ENCODE data around the gene CAMKMT.
A peak's percentile ranks its signal among the peaks of the same experiment; 100 is the strongest.

CAMKMT gene

GRCh38 chr2:44706681-44707553, 345.2 kb downstream of the CAMKMT start:
- TF ChIP-seq ZBTB7A (IDR thresholded peaks at IDR 0.05; ENCODE audit: low read depth) = no peak
- TF ChIP-seq USF1 (IDR thresholded peaks at IDR 0.05) = no peak
- TF ChIP-seq YY1 (IDR thresholded peaks at IDR 0.05; ENCODE audit: low read depth) = no peak
- TF ChIP-seq CEBPB (IDR thresholded peaks at IDR 0.05) = no peak
- no peak for TF ChIP-seq EP300 (IDR thresholded peaks at IDR 0.05; ENCODE audit: borderline replicate concordance)
- TF ChIP-seq EGR1 (IDR thresholded peaks at IDR 0.05) = no peak
- no peak for TF ChIP-seq TCF12 (IDR thresholded peaks at IDR 0.05; ENCODE audit: low read depth)
- TF ChIP-seq TAF1 (IDR thresholded peaks at IDR 0.05; ENCODE audit: low read depth) = no peak
- TF ChIP-seq FOXM1 (IDR thresholded peaks at IDR 0.05; ENCODE audit: borderline replicate concordance, low read depth) = no peak
- no peak for TF ChIP-seq REST (IDR thresholded peaks at IDR 0.05; ENCODE audit: low read depth)
- TF ChIP-seq CREB1 (IDR thresholded peaks at IDR 0.05; ENCODE audit: low read depth) = no peak

- TF ChIP-seq MAX (IDR thresholded peaks at IDR 0.05) (no peak), TEAD4 (IDR thresholded peaks at IDR 0.05) (no peak), NFIC (IDR thresholded peaks at IDR 0.05) (no peak), REST (IDR thresholded peaks at IDR 0.05; ENCODE audit: low read depth) (no peak), FOXM1 (IDR thresholded peaks at IDR 0.05; ENCODE audit: borderline replicate concordance, low read depth) (no peak), RAD21 (IDR thresholded peaks at IDR 0.05; ENCODE audit: low read depth) (no peak), USF1 (IDR thresholded peaks at IDR 0.05) (no peak), CREB1 (IDR thresholded peaks at IDR 0.05; ENCODE audit: low read depth) (no peak), YY1 (IDR thresholded peaks at IDR 0.05; ENCODE audit: low read depth) (no peak), CEBPB (IDR thresholded peaks at IDR 0.05) (no peak), EP300 (IDR thresholded peaks at IDR 0.05; ENCODE audit: borderline replicate concordance) (no peak), TAF1 (IDR thresholded peaks at IDR 0.05; ENCODE audit: low read depth) (no peak)
These were observed 346.4 kb downstream of the CAMKMT start for GRCh38 chr2:44707945-44708660.

GRCh38 chr2:44708661-44709000, 346.9 kb downstream of the CAMKMT start:
- TF ChIP-seq TEAD4 (IDR thresholded peaks at IDR 0.05) (0 out of 2 replicates have a peak, but pooled peaks have one; percentile 13), USF1 (IDR thresholded peaks at IDR 0.05) (no peak)

- TF ChIP-seq USF1 (IDR thresholded peaks at IDR 0.05) = no peak
- no peak for TF ChIP-seq EP300 (IDR thresholded peaks at IDR 0.05; ENCODE audit: borderline replicate concordance)
- TF ChIP-seq ZBTB7A (IDR thresholded peaks at IDR 0.05; ENCODE audit: low read depth) = no peak
- no peak for TF ChIP-seq MAX (IDR thresholded peaks at IDR 0.05)
- TF ChIP-seq TEAD4 (IDR thresholded peaks at IDR 0.05) = no peak
- TF ChIP-seq NFIC (IDR thresholded peaks at IDR 0.05) = no peak
- TF ChIP-seq REST (IDR thresholded peaks at IDR 0.05; ENCODE audit: low read depth) = no peak
- TF ChIP-seq YY1 (IDR thresholded peaks at IDR 0.05; ENCODE audit: low read depth) = no peak
- no peak for TF ChIP-seq CREB1 (IDR thresholded peaks at IDR 0.05; ENCODE audit: low read depth)
- TF ChIP-seq EGR1 (IDR thresholded peaks at IDR 0.05) = no peak
- TF ChIP-seq TCF12 (IDR thresholded peaks at IDR 0.05; ENCODE audit: low read depth) = no peak
- TF ChIP-seq RAD21 (IDR thresholded peaks at IDR 0.05; ENCODE audit: low read depth) = no peak
- TF ChIP-seq CEBPB (IDR thresholded peaks at IDR 0.05) = no peak
- TF ChIP-seq TAF1 (IDR thresholded peaks at IDR 0.05; ENCODE audit: low read depth) = no peak
- TF ChIP-seq FOXM1 (IDR thresholded peaks at IDR 0.05; ENCODE audit: borderline replicate concordance, low read depth) = no peak
These were observed 351.4 kb downstream of the CAMKMT start for GRCh38 chr2:44713170-44713569.
